HepG2 (cell line): ENCODE measurements around the gene MCAT. TPM values are rescaled to one million over a fixed set of nuclear protein-coding genes. Genes with fewer than 3 reads are reported as not detected.
A peak's percentile ranks its signal among the peaks of the same experiment; 100 is the strongest.

ENCODE experiments used
- ATAC-seq: fragments of 200-7000 bp; cut with Tn5 transposase; 3 replicates; pipeline ENCODE4 v1.9.1; 2020; ENCODE audit warnings: mild to moderate bottlenecking, moderate library complexity
- BruUV-seq: library from RNA; stranded (reverse); fragments of 400-500 nt; replicated peaks from 2 replicates; lab custom pipeline; 2021; lab: Mats Ljungman, UMichigan
- CTCF ChIA-PET: fragments of 300-600 bp; formaldehyde crosslinking; extraction: SDS; loops from one replicate; lab custom pipeline; 2021; ENCODE audit warnings: low total read pairs, inconsistent platforms, low intra/inter-chr PET ratio; lab: Yijun Ruan, JAX
- POLR2A ChIA-PET: fragments of 350-600 bp; sonication (Branson Sonifier 250); formaldehyde crosslinking; loops from one replicate; lab custom pipeline; 2020; ENCODE audit warnings: antibody characterized with exemption, inconsistent platforms; lab: Yijun Ruan, JAX
- DNase-seq: peaks from one replicate; pipeline ENCODE4 v3.0.0-alpha.2; 2015; ENCODE audit warnings: low spot score
- FAIRE-seq: peaks from 3 replicates; lab custom pipeline; 2011; peaks lifted over from hg19 to GRCh38; lab: Jason Lieb, UNC
- H2AFZ ChIP-seq: one replicate; pipeline ENCODE4 v1.6.1; 2011; ENCODE audit warnings: low read length, inconsistent platforms
- H3K27ac ChIP-seq: fragments of 300-600 bp; 3 replicates; pipeline ENCODE4 v1.8.0; 2011; ENCODE audit warnings: mixed run types, mild to moderate bottlenecking, mixed read lengths, low read length, inconsistent platforms; ENCODE audit not compliant: insufficient read depth; ENCODE audit errors: extremely low read length
- H3K27me3 ChIP-seq, 2 experiments: fragments of 200-600 bp in 1 of 2; 2 replicates in 1 of 2; 3 replicates in 1 of 2; pipeline versions ENCODE4 v1.6.0 to v1.8.0; 2011; ENCODE audit warnings: low read length in 2 of 2, mild to moderate bottlenecking in 2 of 2, moderate library complexity in 2 of 2, inconsistent platforms in 1 of 2; ENCODE audit not compliant: insufficient read depth in 2 of 2, control insufficient read depth in 1 of 2
- H3K36me3 ChIP-seq, 2 experiments: fragments of 200-600 bp in 1 of 2; replicated peaks in 1 of 2; 2 replicates in 1 of 2; 3 replicates in 1 of 2; pipeline versions ENCODE4 v1.5.1 to v1.8.0; 2011; ENCODE audit warnings: low read length in 2 of 2, inconsistent platforms in 1 of 2; ENCODE audit not compliant: insufficient read depth in 2 of 2, control insufficient read depth in 1 of 2
- H3K4me1 ChIP-seq: 2 replicates; pipeline ENCODE4 v1.5.1; 2012; ENCODE audit warnings: low read length, inconsistent platforms; ENCODE audit not compliant: insufficient read depth
- H3K4me2 ChIP-seq: 2 replicates; pipeline ENCODE4 v1.6.0; 2011; ENCODE audit warnings: low read depth, low read length, inconsistent platforms
- H3K4me3 ChIP-seq, 3 experiments: fragments of 200-600 bp in 1 of 3; sonication (generic), shearing (Covaris generic) in 1 of 3; replicated peaks in 1 of 3; 2 replicates each; pipeline ENCODE4 v1.5.1; 2011 to 2016; ENCODE audit warnings: low read length in 3 of 3, inconsistent platforms in 2 of 3, low read depth in 2 of 3, mild to moderate bottlenecking in 2 of 3, control low read depth in 1 of 3, mixed read lengths in 1 of 3; ENCODE audit not compliant: insufficient read depth in 1 of 3
- H3K79me2 ChIP-seq: one replicate; pipeline ENCODE4 v1.6.1; 2011; ENCODE audit warnings: low read length, inconsistent platforms; ENCODE audit not compliant: insufficient read depth
- H3K9ac ChIP-seq: 2 replicates; pipeline ENCODE4 v1.6.0; 2011; ENCODE audit warnings: mild to moderate bottlenecking, low read depth, low read length, inconsistent platforms; ENCODE audit not compliant: insufficient read depth
- H3K9me3 ChIP-seq: 2 replicates; pipeline ENCODE4 v1.5.1; 2012; ENCODE audit warnings: mild to moderate bottlenecking, low read length
- H4K20me1 ChIP-seq: 2 replicates; pipeline ENCODE4 v1.6.0; 2011; ENCODE audit warnings: inconsistent platforms, mild to moderate bottlenecking, low read length, moderate library complexity; ENCODE audit not compliant: insufficient read depth
- ARNT ChIP-seq: fragments of 450-650 bp; IDR thresholded peaks from 2 replicates; pipeline ENCODE4 v1.6.1; 2017
- ATAD3A ChIP-seq: sonication (generic); formaldehyde crosslinking; IDR thresholded peaks from 2 replicates; pipeline ENCODE4 v1.4.0; 2020; ENCODE audit warnings: missing genetic modification reagents
- CEBPB ChIP-seq: IDR thresholded peaks from 2 replicates; pipeline ENCODE4 v1.6.1; 2011; ENCODE audit warnings: low read depth, low read length, improper control_type of control experiment, borderline replicate concordance
- MAZ ChIP-seq, 2 experiments: sonication (generic) in 1 of 2; formaldehyde crosslinking in 1 of 2; IDR thresholded peaks; 2 replicates each; pipeline versions ENCODE4 v1.5.0 to v1.6.1; 2012 to 2020; ENCODE audit warnings: low read depth in 2 of 2, mild to moderate bottlenecking in 2 of 2, borderline replicate concordance in 1 of 2, improper control_type of control experiment in 1 of 2, low read length in 1 of 2, missing genetic modification reagents in 1 of 2, moderate library complexity in 1 of 2
- MTA1 ChIP-seq: sonication (generic); formaldehyde crosslinking; IDR thresholded peaks from 2 replicates; pipeline ENCODE4 v1.4.0; 2020; ENCODE audit warnings: missing genetic modification reagents, mild to moderate bottlenecking, borderline replicate concordance
- PAWR ChIP-seq: sonication (generic); formaldehyde crosslinking; IDR thresholded peaks from 2 replicates; pipeline ENCODE4 v1.4.0; 2020; ENCODE audit warnings: missing genetic modification reagents, mild to moderate bottlenecking, borderline replicate concordance
- ZFX ChIP-seq: sonication (generic); formaldehyde crosslinking; IDR thresholded peaks from 2 replicates; pipeline ENCODE4 v1.4.0; 2020; ENCODE audit warnings: mild to moderate bottlenecking, low read depth, missing genetic modification reagents, moderate library complexity
- ZNF34 ChIP-seq: sonication (generic); formaldehyde crosslinking; IDR thresholded peaks from 2 replicates; pipeline ENCODE4 v1.4.0; 2020; ENCODE audit warnings: mild to moderate bottlenecking, missing genetic modification reagents, borderline replicate concordance
- ZNF383 ChIP-seq: sonication (generic); formaldehyde crosslinking; IDR thresholded peaks from 2 replicates; pipeline ENCODE4 v1.4.0; 2020; ENCODE audit warnings: missing genetic modification reagents, mild to moderate bottlenecking, borderline replicate concordance
- ZNF563 ChIP-seq: sonication (generic); formaldehyde crosslinking; IDR thresholded peaks from 2 replicates; pipeline ENCODE4 v1.8.0; 2022; ENCODE audit warnings: mild to moderate bottlenecking, moderate library complexity, missing genetic modification reagents
- ZNF782 ChIP-seq: sonication (generic); formaldehyde crosslinking; IDR thresholded peaks from 2 replicates; pipeline ENCODE4 v1.4.0; 2020; ENCODE audit warnings: missing genetic modification reagents, mild to moderate bottlenecking, borderline replicate concordance
- ZSCAN5A ChIP-seq: sonication (generic); formaldehyde crosslinking; IDR thresholded peaks from 2 replicates; pipeline ENCODE4 v1.8.0; 2022; ENCODE audit warnings: mild to moderate bottlenecking, missing genetic modification reagents, borderline replicate concordance
- WGBS: methylation state at CpG from one replicate; pipeline ENCODE4 v1.1.6; 2017; ENCODE audit warnings: low lambda C conversion rate; 5-methylcytosine and 5-hydroxymethylcytosine counted together
- in situ Hi-C: cut with HindIII; loops from 2 replicates; pipeline ENCODE4 v1.10.0; 2017; ENCODE audit warnings: low pct_unique_long_range_greater_than_20kb; ENCODE audit not compliant: extremely low pct_ligation_motif_present
- intact Hi-C: fragments of 100-400 bp; cut with micrococcal nuclease; formaldehyde crosslinking; loops from one replicate; pipeline ENCODE4 v1.10.0; 2022; ENCODE audit not compliant: unreplicated experiment
- polyA plus RNA-seq, 8 experiments: library from polyadenylated mRNA; depleted of rRNA in 3 of 8; stranded (reverse) in 7 of 8; unstranded in 1 of 8; fragments of >200 nt; fragmentation: Illumina TruSeq in 4 of 8; extraction: Trizol in 4 of 8; gene quantifications; 2 replicates each; pipeline versions ENCODE4 v1.2.1 to v1.2.3, GENCODE V29; 2011 to 2016; ENCODE audit warnings: low read depth in 4 of 8, missing spikeins in 1 of 8, mixed read lengths in 1 of 8; ENCODE audit not compliant: insufficient read depth in 1 of 8
- total RNA-seq, 5 experiments: library from RNA; depleted of rRNA; stranded (reverse); fragments of >200 nt; fragmentation: Illumina TruSeq; extraction: Trizol; gene quantifications; 2 replicates each; pipeline ENCODE4 v1.2.3, GENCODE V29; 2016; ENCODE audit warnings: low read depth in 1 of 5
- TF ChIP-seq, protein P1 (sequence below): sonication (generic); formaldehyde crosslinking; IDR thresholded peaks from 2 replicates; pipeline ENCODE4 v1.8.1; 2023; ENCODE audit warnings: mild to moderate bottlenecking, moderate library complexity, missing genetic modification reagents
- TF ChIP-seq, protein P2 (sequence below): sonication (generic); formaldehyde crosslinking; IDR thresholded peaks from 2 replicates; pipeline ENCODE4 v1.4.0; 2020; ENCODE audit warnings: missing genetic modification reagents
- TF ChIP-seq, protein P3 (sequence below): sonication (generic); formaldehyde crosslinking; IDR thresholded peaks from 2 replicates; pipeline ENCODE4 v1.8.0; 2022; ENCODE audit warnings: missing genetic modification reagents, low read depth, mild to moderate bottlenecking, borderline replicate concordance

MCAT gene
- total and polyA plus RNA-seq, 2 of the 13 experiments (the other 11 are each of a cell fraction or from before 2014, with no cell fraction given), result 9.3 to 16.7 TPM

DNA sequence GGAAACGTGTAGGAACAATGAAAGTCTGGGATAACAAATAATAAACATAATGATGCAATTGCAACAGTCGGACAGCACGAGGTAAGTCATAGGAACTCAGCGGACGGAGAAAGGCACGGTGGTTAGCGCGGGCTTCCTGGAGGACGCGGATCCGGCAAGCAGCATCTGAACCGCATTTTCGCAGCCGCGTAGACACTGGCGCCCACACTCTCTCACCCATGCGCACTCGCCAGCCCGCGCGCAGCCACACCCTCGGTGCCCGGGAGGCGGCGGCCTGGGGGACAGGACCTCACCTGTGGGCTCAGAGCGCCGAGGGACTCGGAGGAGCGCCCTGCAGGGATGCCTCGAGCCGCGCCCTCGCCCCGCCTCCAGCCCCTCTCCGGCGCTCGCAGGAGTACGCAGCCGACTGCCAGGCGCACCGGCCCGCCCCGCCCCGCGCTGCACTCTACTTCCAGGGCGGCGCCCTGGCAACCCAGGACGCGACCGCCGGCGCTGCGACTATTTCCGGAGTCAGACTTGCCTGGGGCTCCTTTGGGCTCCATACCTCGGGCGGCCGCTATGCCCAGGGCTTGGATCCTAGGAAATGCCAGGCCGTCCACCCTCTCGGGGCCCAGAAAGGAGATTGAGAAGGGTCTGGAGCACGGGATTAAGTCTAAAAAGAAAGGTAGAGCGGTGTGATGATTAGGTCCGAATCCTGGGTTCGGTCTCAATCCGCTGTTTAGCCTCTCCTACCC, 54.0 kb downstream of the MCAT start, which contains the start of gene TTLL1:
TSS of gene TTLL1 (minus strand) at position 408 of the 734 bp plus-strand sequence. CDS start 13,805 bp downstream, outside the sequence.
- peak within 1 kb of the TSS; percentile 88 for H3K4me2 ChIP-seq
- H3K4me1 ChIP-seq, result peaks cover 26% of the 10 kb centered on the region
- in situ Hi-C loops, result no loop called here
- peak within 1 kb of the TSS; percentile 92 for H2AFZ ChIP-seq
- no peaks in the 10 kb centered on the region for H3K9me3 ChIP-seq
- peak within 1 kb of the TSS; percentile 64 for H3K27ac ChIP-seq
- H3K9ac ChIP-seq, result peak within 1 kb of the TSS; percentile 78
- H3K36me3 ChIP-seq, result no peaks in the 10 kb centered on the region
- H4K20me1 ChIP-seq, result no peaks in the 10 kb centered on the region
- ATAC-seq (peak; percentile 94), DNase-seq (peak; percentile 82), FAIRE-seq (no peak)
- no peaks in the 10 kb centered on the region for H3K27me3 ChIP-seq
- BruUV-seq, result no TSS peak
- H3K79me2 ChIP-seq, result no peaks in the 10 kb centered on the region
- 4% methylated on average over 18 of the region's 64 CpGs for WGBS
- CTCF ChIA-PET, result interaction anchor here (1.8 kb wide), 1 partner anchor 222 kb away, joined by 4 read pairs; no protein-coding TSS in a partner anchor
- peak within 1 kb of the TSS; percentile 86 to 91 (median 90) for H3K4me3 ChIP-seq
- POLR2A ChIA-PET, result no interaction called here
- intact Hi-C loops, result no loop called here
- TF ChIP-seq MAZ (IDR thresholded peaks at IDR 0.05; ENCODE audit: borderline replicate concordance, low read depth, low read length), result peak; percentile 80; the same call in 1 of the 2 replicates
- TF ChIP-seq MAZ (CRISPR knock-in tag; IDR thresholded peaks at IDR 0.05; ENCODE audit: low read depth), result peak; percentile 77
- 0 out of 2 replicates have a peak, but pooled peaks have one; percentile 37 for TF ChIP-seq ZNF782
- 0 out of 2 replicates have a peak, but pooled peaks have one; percentile 41 for TF ChIP-seq MTA1 (CRISPR knock-in tag)
- no peak for TF ChIP-seq ZNF383 (CRISPR knock-in tag)
- no peak; the same call in 1 of the 2 replicates for TF ChIP-seq CEBPB
- no peak for TF ChIP-seq ARNT
- TF ChIP-seq, protein P1, sequence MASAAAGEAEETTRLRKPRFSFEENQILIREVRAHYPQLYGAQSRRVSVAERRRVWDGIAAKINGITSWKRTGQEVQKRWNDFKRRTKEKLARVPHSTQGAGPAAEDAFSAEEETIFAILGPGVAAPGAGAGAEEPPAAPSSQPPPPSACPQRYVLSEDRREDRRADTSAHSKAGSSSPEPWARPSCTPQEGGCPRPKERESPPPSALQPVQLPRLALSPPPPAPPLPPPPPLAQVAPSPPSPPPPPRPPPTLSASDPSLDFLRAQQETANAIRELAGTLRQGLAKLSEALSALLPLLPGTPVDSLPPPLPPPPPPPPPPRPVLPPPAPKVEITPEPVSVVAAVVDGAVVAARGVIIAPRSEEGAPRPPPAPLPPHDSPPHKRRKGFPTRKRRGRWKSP, result peak; percentile 76; the same call in 1 of the 2 replicates
- no peak for TF ChIP-seq ZNF563 (CRISPR knock-in tag)
- no peak for TF ChIP-seq ZNF34
- TF ChIP-seq PAWR (CRISPR knock-in tag), result no peak
- TF ChIP-seq, protein P2, sequence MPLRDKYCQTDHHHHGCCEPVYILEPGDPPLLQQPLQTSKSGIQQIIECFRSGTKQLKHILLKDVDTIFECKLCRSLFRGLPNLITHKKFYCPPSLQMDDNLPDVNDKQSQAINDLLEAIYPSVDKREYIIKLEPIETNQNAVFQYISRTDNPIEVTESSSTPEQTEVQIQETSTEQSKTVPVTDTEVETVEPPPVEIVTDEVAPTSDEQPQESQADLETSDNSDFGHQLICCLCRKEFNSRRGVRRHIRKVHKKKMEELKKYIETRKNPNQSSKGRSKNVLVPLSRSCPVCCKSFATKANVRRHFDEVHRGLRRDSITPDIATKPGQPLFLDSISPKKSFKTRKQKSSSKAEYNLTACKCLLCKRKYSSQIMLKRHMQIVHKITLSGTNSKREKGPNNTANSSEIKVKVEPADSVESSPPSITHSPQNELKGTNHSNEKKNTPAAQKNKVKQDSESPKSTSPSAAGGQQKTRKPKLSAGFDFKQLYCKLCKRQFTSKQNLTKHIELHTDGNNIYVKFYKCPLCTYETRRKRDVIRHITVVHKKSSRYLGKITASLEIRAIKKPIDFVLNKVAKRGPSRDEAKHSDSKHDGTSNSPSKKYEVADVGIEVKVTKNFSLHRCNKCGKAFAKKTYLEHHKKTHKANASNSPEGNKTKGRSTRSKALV, result peak; percentile 80; the same call in 1 of the 2 replicates
- no peak for TF ChIP-seq ZSCAN5A (CRISPR knock-in tag)
- peak; percentile 87 for TF ChIP-seq ZFX (CRISPR knock-in tag)
- TF ChIP-seq, protein P3, sequence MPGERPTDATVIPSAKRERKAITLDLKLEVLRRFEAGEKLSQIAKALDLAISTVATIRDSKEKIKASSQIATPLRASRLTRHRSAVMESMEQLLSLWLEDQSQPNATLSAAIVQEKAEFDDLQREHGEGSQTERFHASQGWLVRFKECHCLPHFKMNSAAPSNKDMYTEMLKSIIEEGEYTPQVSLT (CRISPR knock-in tag), result no peak
- no peak for TF ChIP-seq ATAD3A (CRISPR knock-in tag)
